CD14-positive monocyte (primary cell): ENCODE results near the gene SPATS2. TPM values are rescaled to one million over a fixed set of nuclear protein-coding genes. Genes with fewer than 3 reads are reported as not detected.

ENCODE experiments used
- DNase-seq, 3 donors: peaks; one replicate each; pipeline ENCODE4 v3.0.0-alpha.2; 2011 to 2022
- H2AFZ ChIP-seq: 2 replicates; pipeline ENCODE4 v1.6.0; 2012; ENCODE audit warnings: mild to moderate bottlenecking, low read depth, low read length, inconsistent platforms; ENCODE audit not compliant: insufficient read depth, poor library complexity, severe bottlenecking
- H3K27ac ChIP-seq, 2 donors: 1 replicate in 1 of 2; 2 replicates in 1 of 2; pipeline ENCODE4 v1.5.1; 2012 to 2013; ENCODE audit warnings: low read length in 2 of 2, control low read depth in 1 of 2, inconsistent platforms in 1 of 2, low read depth in 1 of 2, mild to moderate bottlenecking in 1 of 2
- H3K27me3 ChIP-seq, 2 donors: one replicate each; pipeline versions ENCODE4 v1.6.0 to v1.6.1; 2011 to 2013; ENCODE audit warnings: low read length in 2 of 2; ENCODE audit not compliant: control insufficient read depth in 2 of 2, insufficient read depth in 2 of 2
- H3K36me3 ChIP-seq, 2 donors: replicated peaks in 1 of 2; 1 replicate in 1 of 2; 2 replicates in 1 of 2; pipeline versions ENCODE4 v1.5.1 to v1.6.1; 2012 to 2013; ENCODE audit warnings: low read length in 2 of 2, control low read depth in 1 of 2, inconsistent platforms in 1 of 2, mild to moderate bottlenecking in 1 of 2; ENCODE audit not compliant: insufficient read depth in 2 of 2, control insufficient read depth in 1 of 2
- H3K4me1 ChIP-seq, 2 donors: 1 replicate in 1 of 2; 2 replicates in 1 of 2; pipeline versions ENCODE4 v1.5.1 to v1.6.1; 2012 to 2013; ENCODE audit warnings: low read length in 2 of 2, control low read depth in 1 of 2, inconsistent platforms in 1 of 2, mild to moderate bottlenecking in 1 of 2, moderate library complexity in 1 of 2; ENCODE audit not compliant: insufficient read depth in 2 of 2, control insufficient read depth in 1 of 2
- H3K4me2 ChIP-seq: replicated peaks from 2 replicates; pipeline ENCODE3; 2012; ENCODE audit warnings: low read length, moderate library complexity, mild to moderate bottlenecking; ENCODE audit not compliant: poor library complexity, severe bottlenecking; ENCODE audit errors: extremely low read depth
- H3K4me3 ChIP-seq, 3 experiments: fragments of 200-600 bp in 1 of 3; sonication (generic) in 1 of 3; replicated peaks in 1 of 3; 1 replicate in 2 of 3; 2 replicates in 1 of 3; pipeline ENCODE4 v1.5.1; 2011 to 2013; ENCODE audit warnings: low read length in 3 of 3, mild to moderate bottlenecking in 3 of 3, control low read depth in 2 of 3, low read depth in 2 of 3, inconsistent platforms in 1 of 3, moderate library complexity in 1 of 3
- H3K79me2 ChIP-seq: 2 replicates; pipeline ENCODE4 v1.6.0; 2012; ENCODE audit warnings: mild to moderate bottlenecking, control low read depth, inconsistent platforms, low read length, moderate library complexity; ENCODE audit not compliant: insufficient read depth
- H3K9ac ChIP-seq: 2 replicates; pipeline ENCODE4 v1.6.0; 2017; ENCODE audit warnings: low read length, mild to moderate bottlenecking; ENCODE audit not compliant: insufficient read depth, poor library complexity, severe bottlenecking
- H3K9me3 ChIP-seq, 2 donors: replicated peaks in 1 of 2; 1 replicate in 1 of 2; 2 replicates in 1 of 2; pipeline versions ENCODE4 v1.5.1 to v1.6.1; 2012 to 2013; ENCODE audit warnings: low read length in 2 of 2, control low read depth in 1 of 2; ENCODE audit not compliant: control insufficient read depth in 1 of 2, insufficient read depth in 1 of 2
- H4K20me1 ChIP-seq: 2 replicates; pipeline ENCODE4 v1.6.0; 2012; ENCODE audit warnings: mild to moderate bottlenecking, low read length, control low read depth, moderate library complexity; ENCODE audit not compliant: insufficient read depth
- H3K27ac Mint-ChIP-seq, 7 donors: one replicate each; pipeline ENCODE4 v1.8.0; 2020; ENCODE audit warnings: mild to moderate bottlenecking in 7 of 7, mixed read lengths in 7 of 7, moderate library complexity in 6 of 7, inconsistent platforms in 2 of 7
- H3K27me3 Mint-ChIP-seq, 3 donors: one replicate each; pipeline ENCODE4 v1.8.0; 2021 to 2022; ENCODE audit warnings: low read depth in 3 of 3, mild to moderate bottlenecking in 3 of 3, mixed read lengths in 3 of 3, moderate library complexity in 3 of 3, inconsistent platforms in 1 of 3
- H3K36me3 Mint-ChIP-seq, 2 donors: one replicate each; pipeline ENCODE4 v1.8.0; 2020; ENCODE audit warnings: mixed read lengths in 2 of 2, inconsistent platforms in 1 of 2, mild to moderate bottlenecking in 1 of 2
- H3K4me1 Mint-ChIP-seq: one replicate; pipeline ENCODE4 v1.8.0; 2020; ENCODE audit warnings: mild to moderate bottlenecking, mixed read lengths
- H3K4me3 Mint-ChIP-seq, 2 donors: one replicate each; pipeline ENCODE4 v1.8.0; 2020; ENCODE audit warnings: mild to moderate bottlenecking in 2 of 2, mixed read lengths in 2 of 2, moderate library complexity in 1 of 2
- H3K9me3 Mint-ChIP-seq, 7 donors: one replicate each; pipeline ENCODE4 v1.8.0; 2020 to 2022; ENCODE audit warnings: mixed read lengths in 7 of 7, mild to moderate bottlenecking in 6 of 7, moderate library complexity in 6 of 7, inconsistent platforms in 2 of 7
- CTCF ChIP-seq: fragments of 200-600 bp; IDR thresholded peaks from one replicate; pipeline ENCODE4 v1.8.0; 2022; ENCODE audit warnings: antibody characterized with exemption, mild to moderate bottlenecking
- WGBS: methylation state at CpG from one replicate; pipeline ENCODE4 v1.1.5; 2013; ENCODE audit warnings: missing lambda C conversion rate; ENCODE audit not compliant: insufficient coverage; 5-methylcytosine and 5-hydroxymethylcytosine counted together
- intact Hi-C, 2 donors: fragments of 100-400 bp; cut with micrococcal nuclease; formaldehyde crosslinking; loops; one replicate each; pipeline versions ENCODE4 v1.15.0 to v1.15.1; 2023
- polyA plus RNA-seq, 3 donors: library from polyadenylated mRNA; depleted of rRNA in 1 of 3; unstranded in 2 of 3; stranded (reverse) in 1 of 3; fragments of 300-500 nt in 2 of 3; fragments of >200 nt in 1 of 3; fragmentation: Illumina TruSeq in 2 of 3; gene quantifications; 1 replicate in 2 of 3; 2 replicates in 1 of 3; pipeline ENCODE4 v1.2.3, GENCODE V29; 2012 to 2021

The SPATS2 gene
- polyA plus RNA-seq, 3 donors, result 1.1 to 3.2 (median 1.8) TPM

- DNase-seq, result no peak
- no peaks in the 10 kb centered on the region for H3K4me1 ChIP-seq
- Mint-ChIP-seq H3K9me3 (peaks cover 0 to 2% (median 0%) of the 10 kb centered on the region in 7 donors), H3K27me3 (peaks cover 0 to 2% (median 0%) of the 10 kb centered on the region in 3 donors), H3K36me3 (peaks cover 4 to 5% of the 10 kb centered on the region in 2 donors), H3K4me3 (no peak overlapping the region), H3K4me1 (no peaks in the 10 kb centered on the region), H3K27ac (no peak overlapping the region)
- no peaks in the 10 kb centered on the region for H3K79me2 ChIP-seq
- H3K4me3 ChIP-seq, result no peak overlapping the region
- H3K4me2 ChIP-seq, result no peak overlapping the region
- no peaks in the 10 kb centered on the region for H3K9me3 ChIP-seq
- no CpG with 5 or more reads among the region's 1 CpG for WGBS
- no peaks in the 10 kb centered on the region for H3K27me3 ChIP-seq
- no peak for TF ChIP-seq CTCF
- H4K20me1 ChIP-seq, result no peaks in the 10 kb centered on the region
- intact Hi-C loops, result no loop called here
- no peak overlapping the region for H2AFZ ChIP-seq
- H3K9ac ChIP-seq, result no peak overlapping the region
- no peaks in the 10 kb centered on the region for H3K36me3 ChIP-seq
- H3K27ac ChIP-seq, result no peak overlapping the region
Measured at GRCh38 chr12:49422114-49422513, 54.9 kb downstream of the SPATS2 start.

DNA sequence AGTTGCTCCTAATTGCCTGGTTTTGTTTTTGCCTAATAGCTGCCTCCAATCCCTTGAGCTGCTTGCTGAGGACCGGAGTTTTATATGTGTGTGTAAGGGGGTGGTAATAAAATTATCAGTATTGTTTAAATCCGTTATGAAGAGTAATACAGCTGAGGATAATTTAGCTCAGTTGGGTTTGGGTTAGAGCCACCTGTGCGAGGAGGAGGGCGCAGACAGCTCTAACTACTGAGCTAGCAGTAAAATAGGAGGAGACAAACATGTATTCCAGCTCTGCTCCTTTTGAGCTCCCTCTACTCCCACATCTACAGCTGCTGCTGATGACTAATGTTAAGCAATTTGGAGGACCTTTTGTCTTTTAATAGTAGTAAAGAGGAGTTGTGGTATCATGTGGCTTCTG lies 61.5 kb downstream of the SPATS2 start:
- no peak overlapping the region for H3K9ac ChIP-seq
- Mint-ChIP-seq H3K4me3 (no peak overlapping the region), H3K27ac (peak overlapping the region; percentile 37 to 82 (median 80)), H3K27me3 (no peaks in the 10 kb centered on the region), H3K4me1 (peaks cover 18% of the 10 kb centered on the region), H3K9me3 (peaks cover 0 to 2% (median 0%) of the 10 kb centered on the region in 7 donors), H3K36me3 (peaks cover 2 to 5% of the 10 kb centered on the region in 2 donors)
- H3K4me1 ChIP-seq, result peaks cover 6 to 15% of the 10 kb centered on the region in 2 donors
- H3K9me3 ChIP-seq, result no peaks in the 10 kb centered on the region
- no peaks in the 10 kb centered on the region for H3K79me2 ChIP-seq
- H2AFZ ChIP-seq, result no peak overlapping the region
- peak overlapping the region; percentile 51 to 71 for H3K27ac ChIP-seq
- no peaks in the 10 kb centered on the region for H4K20me1 ChIP-seq
- H3K4me2 ChIP-seq, result no peak overlapping the region
- peak; percentile 22 to 45 (median 34) for DNase-seq
- intact Hi-C loops, result no loop called here
- peak overlapping the region in 1 of 3 experiments; percentile 15 for H3K4me3 ChIP-seq
- no peak for TF ChIP-seq CTCF
- H3K27me3 ChIP-seq, result no peaks in the 10 kb centered on the region
- no peaks in the 10 kb centered on the region for H3K36me3 ChIP-seq
- WGBS, result 90% methylated on average over 2 of the region's 4 CpGs
